ENCODE data around the gene SLC4A3.
A peak's percentile ranks its signal among the peaks of the same experiment; 100 is the strongest.

Gene SLC4A3

GRCh38 chr2:219631406-219631891 lies 4.0 kb downstream of the SLC4A3 start:
- DNase-seq (ENCODE audit: low read depth) = no peak
- no peak overlapping the region for H3K4me3 ChIP-seq (ENCODE audit: low read depth, low read length)

- H3K4me3 ChIP-seq (ENCODE audit: low read depth, low read length) = no peak overlapping the region
- DNase-seq (ENCODE audit: low read depth) = no peak
These were observed 4.7 kb downstream of the SLC4A3 start for GRCh38 chr2:219631904-219632759.

- no peak for DNase-seq (ENCODE audit: low read depth)
- H3K4me3 ChIP-seq (ENCODE audit: low read depth, low read length) = no peak overlapping the region
These were observed 5.3 kb downstream of the SLC4A3 start for GRCh38 chr2:219632760-219633105.

GRCh38 chr2:219633276-219634065 lies 6.0 kb downstream of the SLC4A3 start:
- no peak overlapping the region for H3K4me3 ChIP-seq (ENCODE audit: low read depth, low read length)
- DNase-seq (ENCODE audit: low read depth) = no peak

DNA sequence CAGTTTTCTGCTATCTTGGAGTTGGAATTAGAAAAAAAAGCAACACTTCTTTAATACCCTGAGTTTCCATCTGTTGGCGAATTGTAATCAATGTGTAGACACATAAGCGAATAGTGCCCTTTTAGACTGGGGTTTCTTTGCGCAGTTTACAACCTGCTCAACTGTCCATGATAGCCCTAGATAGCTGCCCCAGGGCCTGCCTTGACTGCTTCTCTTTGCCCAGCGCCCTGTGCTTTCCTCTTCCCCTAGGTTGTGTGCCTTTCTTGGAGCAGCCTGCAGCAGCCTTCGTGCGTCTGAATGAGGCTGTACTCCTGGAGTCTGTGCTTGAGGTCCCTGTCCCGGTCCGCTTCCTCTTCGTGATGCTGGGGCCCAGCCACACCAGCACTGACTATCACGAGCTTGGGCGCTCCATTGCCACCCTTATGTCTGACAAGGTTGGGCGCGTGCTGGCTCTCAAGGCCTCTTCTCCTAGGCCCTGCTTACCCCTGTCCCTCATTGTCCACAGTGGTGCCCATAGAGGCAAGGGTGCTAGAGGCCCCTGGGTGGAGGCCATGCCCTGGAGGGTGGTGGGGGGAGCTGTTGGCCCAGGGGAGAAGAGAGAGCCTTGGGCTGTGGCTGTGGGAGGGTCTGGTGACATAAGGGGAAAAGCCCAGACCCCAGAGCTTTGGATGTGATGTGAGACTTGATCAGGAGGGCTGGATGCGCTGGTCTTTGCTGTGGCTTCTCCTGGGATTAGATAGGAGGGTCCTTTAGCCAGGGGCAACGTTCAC lies 6.9 kb downstream of the SLC4A3 start:
- no peak overlapping the region for H3K4me3 ChIP-seq (ENCODE audit: low read depth, low read length)
- no peak for DNase-seq (ENCODE audit: low read depth)

- H3K4me3 ChIP-seq (ENCODE audit: low read depth, low read length) = no peak overlapping the region
- DNase-seq (ENCODE audit: low read depth) = no peak
These were observed 7.7 kb downstream of the SLC4A3 start for GRCh38 chr2:219634951-219635751.

GRCh38 chr2:219636144-219636915 lies 8.9 kb downstream of the SLC4A3 start:
- DNase-seq (ENCODE audit: low read depth) = no peak
- no peak overlapping the region for H3K4me3 ChIP-seq (ENCODE audit: low read depth, low read length)

GRCh38 chr2:219636941-219637841 lies 9.8 kb downstream of the SLC4A3 start:
- no peak overlapping the region for H3K4me3 ChIP-seq (ENCODE audit: low read depth, low read length)
- DNase-seq (ENCODE audit: low read depth) = no peak

GRCh38 chr2:219637842-219638185 lies 10.4 kb downstream of the SLC4A3 start:
- H3K4me3 ChIP-seq (ENCODE audit: low read depth, low read length) = no peak overlapping the region
- no peak for DNase-seq (ENCODE audit: low read depth)

GRCh38 chr2:219638217-219638947 lies 11.0 kb downstream of the SLC4A3 start:
- no peak overlapping the region for H3K4me3 ChIP-seq (ENCODE audit: low read depth, low read length)
- no peak for DNase-seq (ENCODE audit: low read depth)

DNA sequence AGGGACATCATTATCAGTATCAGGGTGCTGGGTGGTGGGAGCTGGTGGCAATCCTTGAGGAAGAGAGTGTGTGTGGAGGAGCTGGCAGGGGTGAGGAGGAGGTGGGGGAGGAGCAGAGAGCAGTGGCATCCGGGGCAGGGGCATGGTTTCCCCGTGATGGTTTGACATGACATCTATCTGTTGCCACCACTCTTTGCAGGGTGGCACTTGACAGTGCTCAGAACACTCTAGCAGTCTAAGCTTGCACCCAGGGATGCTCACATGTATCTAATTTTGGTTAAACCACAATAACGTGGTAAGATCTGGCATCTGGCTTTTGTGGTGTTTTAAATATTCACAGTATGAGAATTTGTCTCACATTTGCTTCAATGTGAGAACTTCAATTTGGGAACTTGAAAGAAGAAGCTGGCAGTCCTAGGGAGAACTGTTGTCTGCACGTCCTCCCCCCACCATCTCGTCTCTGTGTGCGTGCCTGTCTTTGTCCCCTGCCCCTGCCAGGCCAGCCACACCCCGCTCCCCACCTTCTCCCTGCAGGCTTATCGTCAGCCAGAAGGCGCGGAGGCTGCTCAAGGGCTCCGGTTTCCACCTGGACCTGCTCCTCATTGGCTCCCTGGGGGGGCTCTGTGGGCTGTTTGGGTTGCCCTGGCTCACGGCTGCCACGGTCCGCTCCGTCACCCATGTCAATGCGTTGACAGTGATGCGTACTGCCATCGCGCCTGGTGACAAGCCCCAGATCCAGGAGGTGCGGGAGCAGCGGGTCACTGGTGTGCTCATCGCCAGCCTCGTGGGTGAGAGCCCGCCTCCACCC lies 11.7 kb downstream of the SLC4A3 start:
- DNase-seq (ENCODE audit: low read depth) = no peak

DNA sequence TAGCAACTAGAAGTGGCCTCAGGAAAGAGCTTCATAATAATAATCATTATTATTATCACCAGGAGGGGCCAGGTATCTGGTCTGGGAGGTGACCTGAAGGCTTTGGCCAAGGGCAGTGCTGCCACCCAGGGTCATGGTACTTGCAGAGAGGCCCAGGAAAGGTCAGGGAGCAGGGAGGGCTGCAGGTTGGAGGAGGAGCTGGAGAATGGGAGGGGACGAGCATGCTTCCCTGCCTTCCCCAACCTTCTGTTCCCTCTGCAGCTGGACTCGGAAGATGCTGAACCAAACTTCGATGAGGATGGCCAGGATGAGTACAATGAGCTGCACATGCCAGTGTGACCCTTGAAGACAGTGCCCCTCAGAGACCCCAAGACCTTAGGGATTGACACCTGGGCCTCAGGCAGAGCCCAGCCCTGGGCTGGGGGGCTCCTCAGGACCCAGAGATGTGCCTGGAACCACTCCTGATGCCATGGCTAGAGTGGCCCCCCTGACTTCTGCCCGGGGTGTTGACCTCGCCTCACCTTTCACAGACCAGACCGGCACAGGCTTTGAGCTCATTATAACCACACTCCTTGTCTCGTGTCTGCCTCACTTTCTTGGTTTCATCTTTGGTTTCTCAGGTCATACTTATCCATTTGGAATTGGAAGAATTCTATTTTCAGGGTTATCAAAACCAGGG lies 14.1 kb downstream of the SLC4A3 start:
- H3K4me3 ChIP-seq (ENCODE audit: low read depth, low read length) = no peak overlapping the region
- no peak for DNase-seq (ENCODE audit: low read depth)

More for the DNA sequence above, 11.7 kb downstream of the SLC4A3 start:
- H3K4me3 ChIP-seq (ENCODE audit: low read depth, low read length) = no peak overlapping the region

GRCh38 chr2:219642069-219642454 lies 14.6 kb downstream of the SLC4A3 start:
- H3K4me3 ChIP-seq (ENCODE audit: low read depth, low read length) = no peak overlapping the region
- DNase-seq (ENCODE audit: low read depth) = no peak

DNA sequence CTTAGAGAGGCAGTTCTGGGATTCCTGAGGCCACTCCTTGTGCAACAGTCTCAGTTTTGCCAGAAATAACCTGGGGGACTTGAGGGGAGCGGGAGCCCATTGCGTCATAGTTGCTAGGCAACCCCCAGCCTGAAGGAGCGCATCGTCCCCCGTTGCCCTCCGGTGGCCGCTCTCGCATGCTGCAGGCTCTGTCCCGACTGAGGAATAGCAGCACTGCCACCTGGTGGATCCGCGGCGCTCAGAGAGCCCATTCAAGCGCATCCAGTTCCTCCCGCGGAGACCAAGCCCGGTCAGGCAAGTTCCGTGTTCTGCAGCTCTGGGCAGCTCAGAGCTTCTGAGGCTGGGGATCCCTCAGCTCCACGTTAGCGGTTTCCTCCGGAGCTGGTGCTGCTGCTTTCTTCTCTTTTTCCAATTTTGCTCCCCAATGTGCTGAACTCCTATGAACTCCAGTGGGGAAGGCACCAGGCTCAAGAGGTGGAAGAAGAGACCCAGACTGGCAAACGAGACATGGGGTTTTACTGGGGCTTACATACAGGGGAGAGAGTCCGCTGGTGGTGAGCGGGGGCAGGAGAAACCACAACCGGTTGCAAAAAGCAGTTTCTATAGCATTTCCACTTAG lies 15.1 kb downstream of the SLC4A3 start:
- no peak overlapping the region for H3K4me3 ChIP-seq (ENCODE audit: low read depth, low read length)
- DNase-seq (ENCODE audit: low read depth) = peak; percentile 91

- DNase-seq (ENCODE audit: low read depth) = no peak
- no peak overlapping the region for H3K4me3 ChIP-seq (ENCODE audit: low read depth, low read length)
These were observed 15.6 kb downstream of the SLC4A3 start for GRCh38 chr2:219643084-219643473.
